H9 (cell line): ENCODE measurements around the gene SRRD. TPM values are rescaled to one million over a fixed set of nuclear protein-coding genes. Genes with fewer than 3 reads are reported as not detected.

Experiments used
- DNase-seq: peaks from one replicate; pipeline ENCODE4 v3.0.0-alpha.2; 2017
- H2AFZ ChIP-seq: one replicate; pipeline ENCODE4 v1.6.1; 2013; ENCODE audit warnings: mild to moderate bottlenecking, low read length, control low read depth, moderate library complexity
- H2AK5ac ChIP-seq: 2 replicates; pipeline ENCODE4 v1.6.1; 2013; ENCODE audit warnings: low read length, control low read depth, mixed read lengths; ENCODE audit not compliant: insufficient read length
- H2BK120ac ChIP-seq: one replicate; pipeline ENCODE4 v1.6.1; 2013; ENCODE audit warnings: low read depth, mild to moderate bottlenecking, low read length, control low read depth, inconsistent platforms; ENCODE audit not compliant: poor library complexity, severe bottlenecking
- H2BK12ac ChIP-seq: 2 replicates; pipeline ENCODE4 v1.6.1; 2013; ENCODE audit warnings: low read length, control low read depth, mixed read lengths, low read depth; ENCODE audit not compliant: insufficient read length
- H2BK15ac ChIP-seq: 2 replicates; pipeline ENCODE4 v1.6.1; 2013; ENCODE audit warnings: low read depth, low read length, control low read depth
- H2BK20ac ChIP-seq: one replicate; pipeline ENCODE4 v1.6.1; 2013; ENCODE audit warnings: low read depth, mild to moderate bottlenecking, low read length, control low read depth, inconsistent platforms; ENCODE audit not compliant: poor library complexity, severe bottlenecking
- H2BK5ac ChIP-seq: 2 replicates; pipeline ENCODE4 v1.6.1; 2013; ENCODE audit warnings: low read length, control low read depth, mixed read lengths; ENCODE audit not compliant: insufficient read length
- H3K14ac ChIP-seq: 2 replicates; pipeline ENCODE4 v1.6.1; 2013; ENCODE audit warnings: low read length, control low read depth; ENCODE audit not compliant: insufficient read depth
- H3K18ac ChIP-seq: 2 replicates; pipeline ENCODE4 v1.6.1; 2013; ENCODE audit warnings: low read depth, mild to moderate bottlenecking, mixed read lengths, low read length, control low read depth; ENCODE audit not compliant: insufficient read length
- H3K23ac ChIP-seq: 2 replicates; pipeline ENCODE4 v1.6.1; 2013; ENCODE audit warnings: low read length, control low read depth, mixed read lengths, low read depth; ENCODE audit not compliant: insufficient read length
- H3K23me2 ChIP-seq: 2 replicates; pipeline ENCODE4 v1.6.1; 2013; ENCODE audit warnings: low read depth, mild to moderate bottlenecking, mixed read lengths, low read length, control low read depth; ENCODE audit not compliant: insufficient read length, poor library complexity, severe bottlenecking
- H3K27ac ChIP-seq: 2 replicates; pipeline ENCODE4 v1.5.1; 2013; ENCODE audit warnings: low read length, control low read depth, mixed read lengths, low read depth; ENCODE audit not compliant: insufficient read length
- H3K27me3 ChIP-seq: 2 replicates; pipeline ENCODE4 v1.6.1; 2013; ENCODE audit warnings: low read length, control low read depth, inconsistent platforms; ENCODE audit not compliant: insufficient read depth
- H3K4ac ChIP-seq: 2 replicates; pipeline ENCODE4 v1.6.1; 2013; ENCODE audit warnings: low read depth, mild to moderate bottlenecking, control low read depth, inconsistent platforms, low read length, moderate library complexity
- H3K4me1 ChIP-seq: 2 replicates; pipeline ENCODE4 v1.6.1; 2013; ENCODE audit warnings: low read length, control low read depth, inconsistent platforms; ENCODE audit not compliant: insufficient read depth
- H3K4me2 ChIP-seq: 2 replicates; pipeline ENCODE4 v1.6.1; 2013; ENCODE audit warnings: low read length, control low read depth, mixed read lengths; ENCODE audit not compliant: insufficient read length, insufficient read depth
- H3K56ac ChIP-seq: 2 replicates; pipeline ENCODE4 v1.6.1; 2013; ENCODE audit warnings: low read depth, mild to moderate bottlenecking, mixed read lengths, low read length, control low read depth; ENCODE audit not compliant: insufficient read length
- H3K79me1 ChIP-seq: 2 replicates; pipeline ENCODE4 v1.6.1; 2013; ENCODE audit warnings: low read depth, mild to moderate bottlenecking, moderate library complexity, low read length, control low read depth, inconsistent platforms; ENCODE audit not compliant: insufficient read depth, poor library complexity, severe bottlenecking
- H3K79me2 ChIP-seq: 2 replicates; pipeline ENCODE4 v1.6.1; 2013; ENCODE audit warnings: low read length, control low read depth, inconsistent platforms; ENCODE audit not compliant: insufficient read depth
- H3K9ac ChIP-seq: 2 replicates; pipeline ENCODE4 v1.6.1; 2013; ENCODE audit warnings: low read length, control low read depth, mixed read lengths; ENCODE audit not compliant: insufficient read length; ENCODE audit errors: extremely low read depth
- H3K9me3 ChIP-seq: one replicate; pipeline ENCODE4 v1.6.1; 2013; ENCODE audit warnings: low read depth, low read length, inconsistent platforms; ENCODE audit not compliant: control insufficient read depth
- H3T11ph ChIP-seq: one replicate; pipeline ENCODE4 v1.6.1; 2013; ENCODE audit warnings: mild to moderate bottlenecking, low read length, control low read depth, inconsistent platforms
- H4K20me1 ChIP-seq: one replicate; pipeline ENCODE4 v1.6.1; 2013; ENCODE audit not compliant: control insufficient read depth, insufficient read length, insufficient read depth
- H4K5ac ChIP-seq: 2 replicates; pipeline ENCODE4 v1.6.1; 2013; ENCODE audit warnings: low read depth, mild to moderate bottlenecking, mixed read lengths, low read length, control low read depth; ENCODE audit not compliant: insufficient read length
- H4K8ac ChIP-seq: replicated peaks from 2 replicates; pipeline ENCODE4 v1.6.1; 2013; ENCODE audit warnings: low read length, control low read depth, mixed read lengths, low read depth; ENCODE audit not compliant: insufficient read length
- H4K91ac ChIP-seq: 2 replicates; pipeline ENCODE4 v1.6.1; 2013; ENCODE audit warnings: low read depth, mild to moderate bottlenecking, moderate library complexity, mixed read lengths, low read length, control low read depth; ENCODE audit not compliant: insufficient read length
- H3K27ac Mint-ChIP-seq, 3 experiments: 2 replicates in 2 of 3; 3 replicates in 1 of 3; pipeline ENCODE4 v1.8.0; 2020 to 2021; ENCODE audit warnings: mixed read lengths in 3 of 3, mild to moderate bottlenecking in 1 of 3, moderate library complexity in 1 of 3
- H3K27me3 Mint-ChIP-seq: 2 replicates; pipeline ENCODE4 v1.8.0; 2021; ENCODE audit warnings: low read depth, mild to moderate bottlenecking, moderate library complexity, mixed read lengths
- H3K36me3 Mint-ChIP-seq, 3 experiments: 2 replicates in 2 of 3; 3 replicates in 1 of 3; pipeline ENCODE4 v1.8.0; 2020 to 2021; ENCODE audit warnings: low read depth in 3 of 3, mixed read lengths in 3 of 3; ENCODE audit not compliant: insufficient read depth in 1 of 3
- H3K4me1 Mint-ChIP-seq, 2 experiments: 2 replicates each; pipeline ENCODE4 v1.8.0; 2020; ENCODE audit warnings: mixed read lengths in 2 of 2
- H3K4me3 Mint-ChIP-seq, 2 experiments: 2 replicates in 1 of 2; 3 replicates in 1 of 2; pipeline ENCODE4 v1.8.0; 2020 to 2021; ENCODE audit warnings: mild to moderate bottlenecking in 2 of 2, mixed read lengths in 2 of 2, moderate library complexity in 1 of 2
- H3K9me3 Mint-ChIP-seq, 2 experiments: 2 replicates in 1 of 2; 3 replicates in 1 of 2; pipeline ENCODE4 v1.8.0; 2020; ENCODE audit warnings: mild to moderate bottlenecking in 2 of 2, mixed read lengths in 2 of 2, moderate library complexity in 1 of 2
- CTCF ChIP-seq: fragments of 200-600 bp; sonication (generic); conservative IDR thresholded peaks from 3 replicates; pipeline ENCODE4 v1.8.0; 2021; ENCODE audit warnings: antibody characterized with exemption, mild to moderate bottlenecking
- WGBS: extraction: QIAGEN DNeasy Blood & Tissue Kit; methylation state at CpG from one replicate; pipeline ENCODE4 v1.1.7; 2013; ENCODE audit warnings: missing lambda C conversion rate, low lambda C conversion rate, mixed read lengths; ENCODE audit not compliant: insufficient read length; ENCODE audit errors: extremely low coverage; 5-methylcytosine and 5-hydroxymethylcytosine counted together
- total RNA-seq: library from RNA; stranded (reverse); gene quantifications from 2 replicates; pipeline ENCODE4 v1.2.1, GENCODE V29; 2021

SRRD gene
- total RNA-seq, 1 experiment from 2014 or later, result 36.0 TPM

DNA sequence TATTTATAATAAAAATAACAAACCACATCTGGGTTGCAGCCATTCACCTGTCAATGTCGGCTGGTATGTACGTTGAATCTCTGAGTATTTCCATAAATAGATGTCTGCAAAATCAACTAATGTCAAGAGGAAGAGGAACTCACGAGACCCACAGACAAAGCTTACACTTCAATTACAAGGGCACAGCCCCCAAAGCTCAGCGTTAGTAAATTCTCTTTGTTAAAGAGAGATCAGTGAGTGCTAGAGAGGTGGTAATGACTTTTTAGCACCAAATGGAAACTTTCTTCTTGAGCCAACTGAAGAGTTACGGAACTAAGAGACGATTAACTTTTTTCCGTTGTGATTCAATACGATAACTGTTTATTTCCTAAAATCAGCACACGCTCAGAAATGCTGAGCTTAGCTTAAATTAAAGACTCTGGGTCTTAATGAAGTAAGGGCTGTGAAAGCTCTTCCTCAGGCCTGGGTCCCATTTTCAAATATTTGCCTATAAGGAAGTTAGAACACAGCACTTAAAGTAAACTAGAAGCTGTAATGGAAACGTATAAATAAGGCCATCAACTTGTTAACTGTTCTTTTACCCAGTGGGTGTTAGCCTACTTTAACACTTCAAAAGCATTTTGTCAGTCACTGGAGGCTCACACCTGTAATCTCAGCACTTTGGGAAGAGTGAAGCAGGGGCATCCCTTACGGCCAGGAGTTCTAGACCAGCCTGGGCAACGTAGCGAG, 51.4 kb downstream of the SRRD start:
- no peak overlapping the region for H4K91ac ChIP-seq
- no peaks in the 10 kb centered on the region for H3K27me3 ChIP-seq
- no peak overlapping the region for H3K9ac ChIP-seq
- Mint-ChIP-seq H3K36me3 (peaks cover 41 to 74% (median 57%) of the 10 kb centered on the region in 3 experiments), H3K4me1 (no peaks in the 10 kb centered on the region), H3K4me3 (no peak overlapping the region), H3K27me3 (no peaks in the 10 kb centered on the region), H3K27ac (no peak overlapping the region; a peak in 1 of 7 replicates), H3K9me3 (no peaks in the 10 kb centered on the region)
- H2BK20ac ChIP-seq, result no peak overlapping the region
- H3K23ac ChIP-seq, result no peak overlapping the region
- H3K27ac ChIP-seq, result no peak overlapping the region
- no peak overlapping the region for H2BK12ac ChIP-seq
- no peaks in the 10 kb centered on the region for H3K4me1 ChIP-seq
- no peak overlapping the region for H2BK15ac ChIP-seq
- no peak overlapping the region for H2BK120ac ChIP-seq
- H3K14ac ChIP-seq, result no peak overlapping the region
- no peak overlapping the region for H2AFZ ChIP-seq
- no peaks in the 10 kb centered on the region for H3K23me2 ChIP-seq
- no peak overlapping the region for H4K8ac ChIP-seq
- H3K79me1 ChIP-seq, result peaks cover 3% of the 10 kb centered on the region
- H3K56ac ChIP-seq, result no peak overlapping the region
- no peak overlapping the region for H3K18ac ChIP-seq
- no peak overlapping the region for H2AK5ac ChIP-seq
- no peak for DNase-seq
- no peak for TF ChIP-seq CTCF
- H3K4me2 ChIP-seq, result no peak overlapping the region
- H2BK5ac ChIP-seq, result no peak overlapping the region
- H3K4ac ChIP-seq, result no peak overlapping the region
- no peak overlapping the region for H4K5ac ChIP-seq
- H3T11ph ChIP-seq, result no peak overlapping the region
- no peaks in the 10 kb centered on the region for H4K20me1 ChIP-seq
- H3K9me3 ChIP-seq, result no peaks in the 10 kb centered on the region
- WGBS, result no CpG with 5 or more reads among the region's 13 CpGs
- no peaks in the 10 kb centered on the region; the same call in 1 of the 2 replicates for H3K79me2 ChIP-seq
